Measurements from ENCODE around the gene ANKRD52. TPM values are rescaled to one million over a fixed set of nuclear protein-coding genes. Genes with fewer than 3 reads are reported as not detected.

The ANKRD52 gene
- total and polyA plus RNA-seq, 9 of the 15 experiments (the other 6 are each of a cell fraction or from before 2014, with no cell fraction given): 0.52 to 46.8 (median 7.9) TPM

DNA sequence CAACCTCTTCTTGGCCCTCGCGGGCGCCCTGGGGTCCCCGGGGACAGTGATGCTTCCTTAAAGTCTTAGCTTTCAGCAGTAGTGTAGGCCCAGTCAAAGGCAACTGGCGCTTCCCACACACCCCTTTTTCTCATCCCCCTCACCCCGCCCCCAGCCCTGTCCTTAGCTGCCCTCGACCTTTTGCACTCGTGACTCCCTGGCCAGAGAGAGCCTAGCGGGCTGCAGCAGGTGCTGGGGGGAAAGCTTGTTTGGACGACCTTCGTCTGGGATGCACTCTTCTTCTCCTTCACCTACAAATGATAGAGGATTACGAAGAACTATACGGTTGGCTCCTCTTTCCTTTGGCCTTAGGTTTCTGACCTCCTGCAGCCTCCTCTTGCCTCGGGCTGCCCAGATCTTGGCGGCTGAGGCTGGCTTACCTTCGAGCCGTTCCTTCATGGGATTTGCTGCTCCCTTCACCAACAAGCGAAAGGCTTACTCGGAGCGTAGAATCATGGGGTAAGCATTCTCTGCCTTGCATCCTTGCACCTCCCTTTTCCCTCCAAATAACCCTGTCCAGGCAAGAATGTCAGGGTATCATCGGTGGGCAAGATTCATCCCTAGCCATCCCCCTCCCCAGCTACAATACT lies 9.4 kb upstream of the ANKRD52 start (continued):
- TF ChIP-seq, protein P1, sequence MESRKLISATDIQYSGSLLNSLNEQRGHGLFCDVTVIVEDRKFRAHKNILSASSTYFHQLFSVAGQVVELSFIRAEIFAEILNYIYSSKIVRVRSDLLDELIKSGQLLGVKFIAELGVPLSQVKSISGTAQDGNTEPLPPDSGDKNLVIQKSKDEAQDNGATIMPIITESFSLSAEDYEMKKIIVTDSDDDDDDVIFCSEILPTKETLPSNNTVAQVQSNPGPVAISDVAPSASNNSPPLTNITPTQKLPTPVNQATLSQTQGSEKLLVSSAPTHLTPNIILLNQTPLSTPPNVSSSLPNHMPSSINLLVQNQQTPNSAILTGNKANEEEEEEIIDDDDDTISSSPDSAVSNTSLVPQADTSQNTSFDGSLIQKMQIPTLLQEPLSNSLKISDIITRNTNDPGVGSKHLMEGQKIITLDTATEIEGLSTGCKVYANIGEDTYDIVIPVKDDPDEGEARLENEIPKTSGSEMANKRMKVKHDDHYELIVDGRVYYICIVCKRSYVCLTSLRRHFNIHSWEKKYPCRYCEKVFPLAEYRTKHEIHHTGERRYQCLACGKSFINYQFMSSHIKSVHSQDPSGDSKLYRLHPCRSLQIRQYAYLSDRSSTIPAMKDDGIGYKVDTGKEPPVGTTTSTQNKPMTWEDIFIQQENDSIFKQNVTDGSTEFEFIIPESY (CRISPR knock-in tag; IDR thresholded peaks at IDR 0.05): peak; percentile 49; the same call in 1 of the 2 replicates
- TF ChIP-seq, protein P2, sequence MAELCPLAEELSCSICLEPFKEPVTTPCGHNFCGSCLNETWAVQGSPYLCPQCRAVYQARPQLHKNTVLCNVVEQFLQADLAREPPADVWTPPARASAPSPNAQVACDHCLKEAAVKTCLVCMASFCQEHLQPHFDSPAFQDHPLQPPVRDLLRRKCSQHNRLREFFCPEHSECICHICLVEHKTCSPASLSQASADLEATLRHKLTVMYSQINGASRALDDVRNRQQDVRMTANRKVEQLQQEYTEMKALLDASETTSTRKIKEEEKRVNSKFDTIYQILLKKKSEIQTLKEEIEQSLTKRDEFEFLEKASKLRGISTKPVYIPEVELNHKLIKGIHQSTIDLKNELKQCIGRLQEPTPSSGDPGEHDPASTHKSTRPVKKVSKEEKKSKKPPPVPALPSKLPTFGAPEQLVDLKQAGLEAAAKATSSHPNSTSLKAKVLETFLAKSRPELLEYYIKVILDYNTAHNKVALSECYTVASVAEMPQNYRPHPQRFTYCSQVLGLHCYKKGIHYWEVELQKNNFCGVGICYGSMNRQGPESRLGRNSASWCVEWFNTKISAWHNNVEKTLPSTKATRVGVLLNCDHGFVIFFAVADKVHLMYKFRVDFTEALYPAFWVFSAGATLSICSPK (IDR thresholded peaks at IDR 0.05; ENCODE audit: borderline replicate concordance): no peak
- no peak for TF ChIP-seq ZNF347 (CRISPR knock-in tag; IDR thresholded peaks at IDR 0.05; ENCODE audit: low read depth)
- TF ChIP-seq EGR1 (conservative IDR thresholded peaks at IDR 0.05): peak; percentile 62
- no peak for TF ChIP-seq PCBP1 (IDR thresholded peaks at IDR 0.05; ENCODE audit: low read depth, low read length, poor library complexity, severe bottlenecking)
- TF ChIP-seq, protein P3, sequence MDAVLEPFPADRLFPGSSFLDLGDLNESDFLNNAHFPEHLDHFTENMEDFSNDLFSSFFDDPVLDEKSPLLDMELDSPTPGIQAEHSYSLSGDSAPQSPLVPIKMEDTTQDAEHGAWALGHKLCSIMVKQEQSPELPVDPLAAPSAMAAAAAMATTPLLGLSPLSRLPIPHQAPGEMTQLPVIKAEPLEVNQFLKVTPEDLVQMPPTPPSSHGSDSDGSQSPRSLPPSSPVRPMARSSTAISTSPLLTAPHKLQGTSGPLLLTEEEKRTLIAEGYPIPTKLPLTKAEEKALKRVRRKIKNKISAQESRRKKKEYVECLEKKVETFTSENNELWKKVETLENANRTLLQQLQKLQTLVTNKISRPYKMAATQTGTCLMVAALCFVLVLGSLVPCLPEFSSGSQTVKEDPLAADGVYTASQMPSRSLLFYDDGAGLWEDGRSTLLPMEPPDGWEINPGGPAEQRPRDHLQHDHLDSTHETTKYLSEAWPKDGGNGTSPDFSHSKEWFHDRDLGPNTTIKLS (IDR thresholded peaks at IDR 0.05; ENCODE audit: borderline replicate concordance, low read depth): no peak
- TF ChIP-seq STAG1 (CRISPR knock-in tag; IDR thresholded peaks at IDR 0.05; ENCODE audit: borderline replicate concordance): no peak
- peak in 1 of 2 experiments; percentile 23; a peak in 1 of 4 replicates for TF ChIP-seq KDM1A (IDR thresholded peaks at IDR 0.05)
- TF ChIP-seq NR2C2 (CRISPR knock-in tag; IDR thresholded peaks at IDR 0.05): no peak
- peak; percentile 86 for TF ChIP-seq NR2C2 (tag; IDR thresholded peaks at IDR 0.05)
- no peak for TF ChIP-seq RFX7 (CRISPR knock-in tag; IDR thresholded peaks at IDR 0.05)
- no peak for TF ChIP-seq NELFE (IDR thresholded peaks at IDR 0.05; ENCODE audit: insufficient read depth, insufficient read length)
- TF ChIP-seq ZNF316 (IDR thresholded peaks at IDR 0.05): no peak
- no peak for TF ChIP-seq ZFPM2 (CRISPR knock-in tag; IDR thresholded peaks at IDR 0.05)
- no peak for TF ChIP-seq L3MBTL2 (IDR thresholded peaks at IDR 0.05)
- TF ChIP-seq, protein P4, sequence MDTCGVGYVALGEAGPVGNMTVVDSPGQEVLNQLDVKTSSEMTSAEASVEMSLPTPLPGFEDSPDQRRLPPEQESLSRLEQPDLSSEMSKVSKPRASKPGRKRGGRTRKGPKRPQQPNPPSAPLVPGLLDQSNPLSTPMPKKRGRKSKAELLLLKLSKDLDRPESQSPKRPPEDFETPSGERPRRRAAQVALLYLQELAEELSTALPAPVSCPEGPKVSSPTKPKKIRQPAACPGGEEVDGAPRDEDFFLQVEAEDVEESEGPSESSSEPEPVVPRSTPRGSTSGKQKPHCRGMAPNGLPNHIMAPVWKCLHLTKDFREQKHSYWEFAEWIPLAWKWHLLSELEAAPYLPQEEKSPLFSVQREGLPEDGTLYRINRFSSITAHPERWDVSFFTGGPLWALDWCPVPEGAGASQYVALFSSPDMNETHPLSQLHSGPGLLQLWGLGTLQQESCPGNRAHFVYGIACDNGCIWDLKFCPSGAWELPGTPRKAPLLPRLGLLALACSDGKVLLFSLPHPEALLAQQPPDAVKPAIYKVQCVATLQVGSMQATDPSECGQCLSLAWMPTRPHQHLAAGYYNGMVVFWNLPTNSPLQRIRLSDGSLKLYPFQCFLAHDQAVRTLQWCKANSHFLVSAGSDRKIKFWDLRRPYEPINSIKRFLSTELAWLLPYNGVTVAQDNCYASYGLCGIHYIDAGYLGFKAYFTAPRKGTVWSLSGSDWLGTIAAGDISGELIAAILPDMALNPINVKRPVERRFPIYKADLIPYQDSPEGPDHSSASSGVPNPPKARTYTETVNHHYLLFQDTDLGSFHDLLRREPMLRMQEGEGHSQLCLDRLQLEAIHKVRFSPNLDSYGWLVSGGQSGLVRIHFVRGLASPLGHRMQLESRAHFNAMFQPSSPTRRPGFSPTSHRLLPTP (IDR thresholded peaks at IDR 0.05; ENCODE audit: borderline replicate concordance, extremely low read depth, insufficient read length): no peak
- TF ChIP-seq FOXJ2 (tag; IDR thresholded peaks at IDR 0.05): no peak
- TF ChIP-seq NEUROD1 (IDR thresholded peaks at IDR 0.05; ENCODE audit: borderline replicate concordance, low read depth, low read length, partially characterized antibody): no peak
- TF ChIP-seq ZC3H4 (CRISPR knock-in tag; IDR thresholded peaks at IDR 0.05; ENCODE audit: borderline replicate concordance): no peak

Data from K562 (cell line).